HepG2 (cell line): Measurements from ENCODE around the gene HOXD9. TPM values are rescaled to one million over a fixed set of nuclear protein-coding genes. Genes with fewer than 3 reads are reported as not detected.
A peak's percentile ranks its signal among the peaks of the same experiment; 100 is the strongest.

Experiments
- ETS1 ChIP-seq: sonication (generic); formaldehyde crosslinking; IDR thresholded peaks from 2 replicates; pipeline ENCODE4 v1.4.0; 2020; ENCODE audit warnings: missing genetic modification reagents
- HIVEP1 ChIP-seq: sonication (generic); formaldehyde crosslinking; IDR thresholded peaks from 2 replicates; pipeline ENCODE4 v1.4.0; 2020; ENCODE audit warnings: mild to moderate bottlenecking, missing genetic modification reagents
- MEF2D ChIP-seq: sonication (generic); formaldehyde crosslinking; IDR thresholded peaks from 2 replicates; pipeline ENCODE4 v1.5.1; 2020; ENCODE audit warnings: mild to moderate bottlenecking, missing genetic modification reagents
- MTERF4 ChIP-seq: sonication (generic); formaldehyde crosslinking; IDR thresholded peaks from 2 replicates; pipeline ENCODE4 v1.8.0; 2023; ENCODE audit warnings: mild to moderate bottlenecking, missing genetic modification reagents
- POGZ ChIP-seq: sonication (generic); formaldehyde crosslinking; IDR thresholded peaks from 2 replicates; pipeline ENCODE4 v1.4.0; 2020; ENCODE audit warnings: mild to moderate bottlenecking, missing genetic modification reagents
- RNF219 ChIP-seq: sonication (generic); formaldehyde crosslinking; IDR thresholded peaks from 2 replicates; pipeline ENCODE4 v1.5.0; 2020; ENCODE audit warnings: mild to moderate bottlenecking, missing genetic modification reagents
- TOE1 ChIP-seq: sonication (generic); formaldehyde crosslinking; IDR thresholded peaks from 2 replicates; pipeline ENCODE4 v1.4.0; 2020; ENCODE audit warnings: mild to moderate bottlenecking, missing genetic modification reagents
- ZBTB38 ChIP-seq: sonication (generic); formaldehyde crosslinking; IDR thresholded peaks from 2 replicates; pipeline ENCODE4 v1.5.1; 2020; ENCODE audit warnings: mild to moderate bottlenecking, missing genetic modification reagents
- ZBTB7A ChIP-seq: sonication (generic); formaldehyde crosslinking; IDR thresholded peaks from 2 replicates; pipeline ENCODE4 v1.8.0; 2022; ENCODE audit warnings: mild to moderate bottlenecking, missing genetic modification reagents
- ZFP41 ChIP-seq: sonication (generic); formaldehyde crosslinking; IDR thresholded peaks from 2 replicates; pipeline ENCODE4 v1.4.0; 2020; ENCODE audit warnings: mild to moderate bottlenecking, missing genetic modification reagents, borderline replicate concordance
- ZNF296 ChIP-seq: sonication (generic); formaldehyde crosslinking; conservative IDR thresholded peaks from 2 replicates; pipeline ENCODE4 v1.5.0; 2020; ENCODE audit warnings: mild to moderate bottlenecking, missing genetic modification reagents
- ZNF317 ChIP-seq: sonication (generic); formaldehyde crosslinking; IDR thresholded peaks from 2 replicates; pipeline ENCODE4 v1.5.0; 2020; ENCODE audit warnings: mild to moderate bottlenecking, missing genetic modification reagents
- ZNF607 ChIP-seq: sonication (generic); formaldehyde crosslinking; IDR thresholded peaks from 2 replicates; pipeline ENCODE4 v1.5.1; 2020; ENCODE audit warnings: missing genetic modification reagents, mild to moderate bottlenecking, borderline replicate concordance
- ZNF709 ChIP-seq: sonication (generic); formaldehyde crosslinking; IDR thresholded peaks from 2 replicates; pipeline ENCODE4 v1.5.0; 2020; ENCODE audit warnings: mild to moderate bottlenecking, missing genetic modification reagents
- polyA plus RNA-seq, 8 experiments: library from polyadenylated mRNA; depleted of rRNA in 3 of 8; stranded (reverse) in 7 of 8; unstranded in 1 of 8; fragments of >200 nt; fragmentation: Illumina TruSeq in 4 of 8; extraction: Trizol in 4 of 8; gene quantifications; 2 replicates each; pipeline versions ENCODE4 v1.2.1 to v1.2.3, GENCODE V29; 2011 to 2016; ENCODE audit warnings: low read depth in 4 of 8, missing spikeins in 1 of 8, mixed read lengths in 1 of 8; ENCODE audit not compliant: insufficient read depth in 1 of 8
- total RNA-seq, 5 experiments: library from RNA; depleted of rRNA; stranded (reverse); fragments of >200 nt; fragmentation: Illumina TruSeq; extraction: Trizol; gene quantifications; 2 replicates each; pipeline ENCODE4 v1.2.3, GENCODE V29; 2016; ENCODE audit warnings: low read depth in 1 of 5
- TF ChIP-seq, protein P1 (sequence below): sonication (generic); formaldehyde crosslinking; IDR thresholded peaks from 2 replicates; pipeline ENCODE4 v1.5.1; 2020; ENCODE audit warnings: mild to moderate bottlenecking, missing genetic modification reagents, borderline replicate concordance
- TF ChIP-seq, protein P2 (sequence below): sonication (generic); formaldehyde crosslinking; IDR thresholded peaks from 2 replicates; pipeline ENCODE4 v1.8.1; 2023; ENCODE audit warnings: missing genetic modification reagents, mild to moderate bottlenecking, borderline replicate concordance

The HOXD9 gene
- total and polyA plus RNA-seq, 2 of the 13 experiments (the other 11 are each of a cell fraction or from before 2014, with no cell fraction given) = not detected

GRCh38 chr2:176140513-176141317, 18.2 kb downstream of the HOXD9 start (continued):
- TF ChIP-seq, protein P1, sequence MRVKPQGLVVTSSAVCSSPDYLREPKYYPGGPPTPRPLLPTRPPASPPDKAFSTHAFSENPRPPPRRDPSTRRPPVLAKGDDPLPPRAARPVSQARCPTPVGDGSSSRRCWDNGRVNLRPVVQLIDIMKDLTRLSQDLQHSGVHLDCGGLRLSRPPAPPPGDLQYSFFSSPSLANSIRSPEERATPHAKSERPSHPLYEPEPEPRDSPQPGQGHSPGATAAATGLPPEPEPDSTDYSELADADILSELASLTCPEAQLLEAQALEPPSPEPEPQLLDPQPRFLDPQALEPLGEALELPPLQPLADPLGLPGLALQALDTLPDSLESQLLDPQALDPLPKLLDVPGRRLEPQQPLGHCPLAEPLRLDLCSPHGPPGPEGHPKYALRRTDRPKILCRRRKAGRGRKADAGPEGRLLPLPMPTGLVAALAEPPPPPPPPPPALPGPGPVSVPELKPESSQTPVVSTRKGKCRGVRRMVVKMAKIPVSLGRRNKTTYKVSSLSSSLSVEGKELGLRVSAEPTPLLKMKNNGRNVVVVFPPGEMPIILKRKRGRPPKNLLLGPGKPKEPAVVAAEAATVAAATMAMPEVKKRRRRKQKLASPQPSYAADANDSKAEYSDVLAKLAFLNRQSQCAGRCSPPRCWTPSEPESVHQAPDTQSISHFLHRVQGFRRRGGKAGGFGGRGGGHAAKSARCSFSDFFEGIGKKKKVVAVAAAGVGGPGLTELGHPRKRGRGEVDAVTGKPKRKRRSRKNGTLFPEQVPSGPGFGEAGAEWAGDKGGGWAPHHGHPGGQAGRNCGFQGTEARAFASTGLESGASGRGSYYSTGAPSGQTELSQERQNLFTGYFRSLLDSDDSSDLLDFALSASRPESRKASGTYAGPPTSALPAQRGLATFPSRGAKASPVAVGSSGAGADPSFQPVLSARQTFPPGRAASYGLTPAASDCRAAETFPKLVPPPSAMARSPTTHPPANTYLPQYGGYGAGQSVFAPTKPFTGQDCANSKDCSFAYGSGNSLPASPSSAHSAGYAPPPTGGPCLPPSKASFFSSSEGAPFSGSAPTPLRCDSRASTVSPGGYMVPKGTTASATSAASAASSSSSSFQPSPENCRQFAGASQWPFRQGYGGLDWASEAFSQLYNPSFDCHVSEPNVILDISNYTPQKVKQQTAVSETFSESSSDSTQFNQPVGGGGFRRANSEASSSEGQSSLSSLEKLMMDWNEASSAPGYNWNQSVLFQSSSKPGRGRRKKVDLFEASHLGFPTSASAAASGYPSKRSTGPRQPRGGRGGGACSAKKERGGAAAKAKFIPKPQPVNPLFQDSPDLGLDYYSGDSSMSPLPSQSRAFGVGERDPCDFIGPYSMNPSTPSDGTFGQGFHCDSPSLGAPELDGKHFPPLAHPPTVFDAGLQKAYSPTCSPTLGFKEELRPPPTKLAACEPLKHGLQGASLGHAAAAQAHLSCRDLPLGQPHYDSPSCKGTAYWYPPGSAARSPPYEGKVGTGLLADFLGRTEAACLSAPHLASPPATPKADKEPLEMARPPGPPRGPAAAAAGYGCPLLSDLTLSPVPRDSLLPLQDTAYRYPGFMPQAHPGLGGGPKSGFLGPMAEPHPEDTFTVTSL (CRISPR knock-in tag) = no peak
- peak; percentile 60 for TF ChIP-seq POGZ (CRISPR knock-in tag)
- TF ChIP-seq ZBTB7A = no peak
- TF ChIP-seq ZNF709 = peak; percentile 83
- no peak for TF ChIP-seq ETS1
- TF ChIP-seq ZFP41 (CRISPR knock-in tag) = 0 out of 2 replicates have a peak, but pooled peaks have one; percentile 43
- 0 out of 2 replicates have a peak, but pooled peaks have one; percentile 13 for TF ChIP-seq ZNF296 (CRISPR knock-in tag)
- TF ChIP-seq, protein P2, sequence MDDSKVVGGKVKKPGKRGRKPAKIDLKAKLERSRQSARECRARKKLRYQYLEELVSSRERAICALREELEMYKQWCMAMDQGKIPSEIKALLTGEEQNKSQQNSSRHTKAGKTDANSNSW (CRISPR knock-in tag) = peak; percentile 50; the same call in 1 of the 2 replicates
- peak; percentile 86 for TF ChIP-seq MTERF4 (CRISPR knock-in tag)
- TF ChIP-seq ZNF607 (CRISPR knock-in tag) = peak; percentile 62; the same call in 1 of the 2 replicates
- TF ChIP-seq HIVEP1 (CRISPR knock-in tag) = peak; percentile 90
- TF ChIP-seq RNF219 (CRISPR knock-in tag) = no peak
- TF ChIP-seq ZBTB38 (CRISPR knock-in tag) = peak; percentile 94
- TF ChIP-seq MEF2D (CRISPR knock-in tag) = no peak
- TF ChIP-seq TOE1 (CRISPR knock-in tag) = no peak
- TF ChIP-seq ZNF317 (CRISPR knock-in tag) = peak; percentile 24; the same call in 1 of the 2 replicates
